ENCODE measurements around the gene DNM1L.

DNA sequence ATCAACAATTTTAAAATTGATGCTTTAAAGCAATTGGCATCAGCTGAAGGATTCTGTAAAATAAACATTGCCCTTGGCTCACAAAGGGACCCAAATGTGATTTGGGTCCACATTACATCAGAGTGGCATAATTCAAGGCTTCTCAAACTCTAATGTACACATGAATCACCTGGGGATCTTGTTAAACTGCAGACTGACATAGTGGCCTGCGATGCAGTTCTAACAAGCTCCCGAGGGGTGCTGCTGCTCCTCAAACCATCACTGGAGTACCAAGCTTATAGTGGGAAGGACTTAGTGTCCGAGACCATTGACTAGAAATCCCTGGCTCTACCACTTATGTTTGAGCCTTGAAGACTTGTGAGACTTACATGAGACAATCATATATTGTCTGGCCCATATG is 31.8 kb upstream of the DNM1L start:
- TF ChIP-seq, protein P1, sequence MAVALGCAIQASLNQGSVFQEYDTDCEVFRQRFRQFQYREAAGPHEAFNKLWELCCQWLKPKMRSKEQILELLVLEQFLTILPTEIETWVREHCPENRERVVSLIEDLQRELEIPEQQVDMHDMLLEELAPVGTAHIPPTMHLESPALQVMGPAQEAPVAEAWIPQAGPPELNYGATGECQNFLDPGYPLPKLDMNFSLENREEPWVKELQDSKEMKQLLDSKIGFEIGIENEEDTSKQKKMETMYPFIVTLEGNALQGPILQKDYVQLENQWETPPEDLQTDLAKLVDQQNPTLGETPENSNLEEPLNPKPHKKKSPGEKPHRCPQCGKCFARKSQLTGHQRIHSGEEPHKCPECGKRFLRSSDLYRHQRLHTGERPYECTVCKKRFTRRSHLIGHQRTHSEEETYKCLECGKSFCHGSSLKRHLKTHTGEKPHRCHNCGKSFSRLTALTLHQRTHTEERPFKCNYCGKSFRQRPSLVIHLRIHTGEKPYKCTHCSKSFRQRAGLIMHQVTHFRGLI (CRISPR knock-in tag; IDR thresholded peaks at IDR 0.05), result no peak
- no peak for TF ChIP-seq NFYB (IDR thresholded peaks at IDR 0.05; ENCODE audit: extremely low read depth, insufficient read length)
